GM18508 (cell line): Measurements from ENCODE around the gene TPRX2.
"Not testable (repeated sequence)": the region's sequence is repeated elsewhere in the genome, so short reads cannot be mapped to it uniquely, and the experiment has no call there.

Source experiments
- ATAC-seq: cut with Tn5 transposase; IDR thresholded peaks from one replicate; pipeline ENCODE4 v1.9.1; 2021; ENCODE audit warnings: moderate number of reproducible peaks; ENCODE audit not compliant: insufficient read depth, unreplicated experiment

TPRX2 gene, protein sequence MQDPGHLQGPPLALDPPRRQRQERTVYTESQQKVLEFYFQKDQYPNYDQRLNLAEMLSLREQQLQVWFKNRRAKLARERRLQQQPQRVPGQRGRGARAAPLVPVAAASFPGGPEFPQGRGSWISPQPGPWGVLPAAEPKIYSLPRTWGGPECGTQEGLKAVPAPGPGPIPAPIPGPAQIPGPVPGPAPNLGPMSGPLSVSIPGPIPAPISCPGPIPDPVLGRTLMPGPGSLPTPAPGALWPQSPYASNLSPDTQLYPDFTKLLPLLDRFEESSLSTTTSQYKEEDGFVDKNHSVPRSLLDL

DNA sequence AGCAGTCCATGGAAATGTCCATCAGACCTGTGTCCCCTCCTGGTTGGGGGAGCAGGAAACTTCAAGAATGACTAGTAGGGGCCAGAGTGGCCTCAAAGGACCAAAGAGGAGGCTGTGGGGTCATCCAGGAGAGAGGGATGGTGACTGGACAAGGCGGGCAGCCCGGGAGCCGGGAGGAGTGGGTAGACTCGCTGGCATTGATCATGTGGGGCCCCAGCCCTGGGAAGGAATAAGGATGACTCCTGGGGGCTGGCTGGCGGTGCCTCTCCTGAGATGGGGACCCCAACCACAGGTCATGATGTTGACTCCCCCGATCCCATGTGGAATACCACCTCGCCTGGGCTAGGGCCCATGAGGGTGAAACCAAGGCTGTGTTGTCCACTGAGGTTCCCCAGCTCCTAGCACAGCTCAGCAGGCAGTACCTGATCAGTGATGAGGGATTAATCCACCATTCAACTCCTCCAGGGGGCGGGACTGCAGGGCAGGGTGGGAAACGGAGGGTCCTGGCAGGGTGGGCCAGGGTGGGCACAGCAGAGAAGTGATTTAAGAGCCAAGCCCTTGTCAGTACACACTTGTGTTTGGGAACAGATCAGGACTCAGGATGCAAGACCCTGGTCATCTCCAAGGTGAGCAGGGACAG lies at the start of gene TPRX2:
Gene TPRX2 (plus strand): TSS at position 590 of the 640 bp plus-strand sequence. CDS start 12 bp downstream, at position 602.
- not testable (repeated sequence) for ATAC-seq

- no peak for ATAC-seq
These were observed 45.6 kb upstream of the TPRX2 start for GRCh38 chr19:47813304-47813994.

- no peak for ATAC-seq
These were observed 45.1 kb upstream of the TPRX2 start for GRCh38 chr19:47813995-47814328.

GRCh38 chr19:47816270-47816669 lies 42.8 kb upstream of the TPRX2 start:
- not testable (repeated sequence) for ATAC-seq

DNA sequence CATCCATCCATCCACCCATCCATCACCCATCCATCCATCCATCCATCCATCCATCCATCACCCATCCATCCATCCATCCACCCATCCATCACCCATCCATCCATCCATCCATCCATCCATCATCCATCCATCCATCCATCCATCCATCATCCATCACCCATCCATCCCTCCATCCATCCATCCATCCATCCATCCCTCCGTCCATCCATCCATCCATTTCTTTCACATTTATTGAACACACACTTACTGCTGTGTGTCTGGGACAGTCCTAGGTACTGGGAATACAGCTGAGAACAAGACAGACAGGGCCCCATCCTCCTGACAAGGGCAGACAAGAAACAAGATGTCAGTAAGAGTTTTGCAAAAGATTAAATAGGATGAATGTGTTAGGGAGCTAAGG lies 40.8 kb upstream of the TPRX2 start:
- not testable (repeated sequence) for ATAC-seq

DNA sequence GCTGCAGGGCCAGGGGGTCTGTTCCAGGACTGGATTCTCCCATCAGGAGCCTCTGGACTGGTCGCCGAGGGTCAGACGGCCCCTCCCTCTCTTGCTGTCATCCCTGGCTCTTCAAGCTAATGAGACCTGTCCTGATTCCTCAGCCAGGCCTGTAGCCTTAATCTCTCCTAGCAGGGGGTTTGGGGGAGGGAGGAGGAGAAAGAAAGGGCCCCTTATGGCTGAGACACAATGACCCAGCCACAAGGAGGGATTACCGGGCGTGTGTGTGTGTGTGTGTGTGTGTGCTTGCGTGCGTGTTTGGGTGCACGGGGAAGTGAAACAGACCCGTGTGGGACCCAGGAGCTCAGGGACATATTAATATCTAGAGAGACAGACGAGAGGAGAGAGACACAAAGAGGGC lies 39.2 kb upstream of the TPRX2 start:
- ATAC-seq = no peak

- ATAC-seq = no peak
These were observed 38.6 kb upstream of the TPRX2 start for GRCh38 chr19:47820410-47820809.

DNA sequence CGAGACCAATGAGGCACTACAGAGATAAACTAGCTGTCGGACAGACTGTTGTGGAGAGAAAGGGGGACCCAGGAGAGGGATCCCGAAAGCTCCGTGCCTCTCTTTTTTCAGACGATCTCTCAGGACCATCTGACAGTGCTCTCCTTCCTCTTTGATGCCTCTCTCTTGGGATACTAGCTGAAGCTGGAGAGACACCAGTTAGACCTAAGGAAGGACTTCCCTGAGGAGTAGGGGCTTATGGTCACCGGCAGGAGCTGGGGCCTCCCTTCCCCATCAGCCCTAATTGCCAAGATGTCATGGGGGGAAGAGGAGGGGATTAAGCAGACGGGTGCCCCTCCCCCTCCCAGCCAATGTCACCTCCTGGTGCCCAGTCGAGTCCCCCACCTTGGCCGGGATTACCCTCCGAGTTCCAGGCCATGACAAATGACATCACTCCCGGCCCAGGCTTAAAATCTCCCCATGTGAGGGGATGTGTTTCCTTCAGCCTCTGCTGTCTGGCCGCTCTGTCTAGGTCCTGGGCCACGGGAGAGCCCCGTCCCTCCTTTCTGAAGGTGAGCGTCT lies 37.5 kb upstream of the TPRX2 start, which contains the start of gene CRX:
Gene CRX (plus strand): TSS at position 478 of the 561 bp plus-strand sequence. CDS start 12,507 bp downstream, outside the sequence.
- ATAC-seq = no peak

DNA sequence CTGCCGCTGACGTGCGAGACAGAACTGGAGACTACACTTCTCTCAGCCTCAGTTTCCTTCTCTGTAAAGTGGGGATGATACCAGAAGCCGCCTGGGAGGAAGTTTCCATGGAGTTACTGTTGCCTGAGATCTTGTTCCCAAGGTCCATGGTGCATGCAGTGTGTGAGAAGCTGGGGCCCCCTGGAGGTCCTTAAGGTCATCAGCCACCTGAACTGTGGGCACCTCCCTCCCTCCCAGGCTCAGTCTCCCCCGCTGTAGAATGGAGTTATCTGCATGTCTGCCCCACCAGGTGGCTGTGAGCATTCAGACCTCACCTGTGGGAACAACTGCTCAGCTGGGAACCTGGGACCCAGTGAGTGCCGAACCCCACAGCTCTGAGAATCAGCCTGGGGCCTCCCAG lies 34.6 kb upstream of the TPRX2 start:
- no peak for ATAC-seq

DNA sequence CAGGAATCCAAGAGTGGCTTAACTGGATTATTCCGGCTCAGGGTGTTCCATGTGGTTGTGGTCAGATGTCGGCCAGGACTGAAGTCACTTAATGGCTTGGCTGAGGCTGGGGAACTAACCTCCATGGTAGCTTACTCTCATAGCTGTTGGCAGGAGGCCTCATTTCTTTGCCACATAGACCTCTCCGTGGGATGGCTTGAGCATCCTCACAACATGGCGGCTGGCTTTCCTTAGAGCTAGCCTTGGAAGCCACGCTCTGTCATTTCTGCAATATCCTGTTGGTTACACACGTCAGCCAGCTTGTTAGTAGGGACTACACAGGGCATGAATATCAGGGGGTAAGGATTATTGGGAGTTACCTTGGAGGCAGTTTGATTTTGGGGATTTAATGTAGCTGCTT lies 32.2 kb upstream of the TPRX2 start:
- ATAC-seq = no peak

GRCh38 chr19:47832723-47833122 lies 26.3 kb upstream of the TPRX2 start:
- ATAC-seq = no peak

- ATAC-seq = no peak
These were observed 23.0 kb upstream of the TPRX2 start for GRCh38 chr19:47836038-47836437.

- no peak for ATAC-seq
These were observed 19.6 kb upstream of the TPRX2 start for GRCh38 chr19:47839411-47839810.

DNA sequence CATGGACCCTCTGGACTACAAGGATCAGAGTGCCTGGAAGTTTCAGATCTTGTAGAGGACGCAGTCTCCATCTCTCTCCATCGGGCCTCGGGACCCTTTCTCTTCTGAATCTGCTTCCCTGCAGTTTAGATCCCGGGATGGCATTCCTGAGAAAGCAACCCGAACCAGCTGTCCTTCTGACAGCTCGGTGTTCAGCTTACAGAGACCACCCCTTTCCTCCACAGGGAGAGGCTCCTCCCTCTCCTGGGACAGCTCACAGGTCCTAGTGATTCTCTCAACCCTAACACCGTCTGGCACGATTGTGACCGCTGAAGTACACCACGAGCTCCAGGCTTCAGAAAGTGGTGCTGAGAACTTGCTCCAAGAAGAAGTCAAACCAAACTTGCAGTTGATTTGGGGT lies 19.1 kb upstream of the TPRX2 start:
- no peak for ATAC-seq

- ATAC-seq = no peak
These were observed 16.1 kb upstream of the TPRX2 start for GRCh38 chr19:47842941-47843340.

DNA sequence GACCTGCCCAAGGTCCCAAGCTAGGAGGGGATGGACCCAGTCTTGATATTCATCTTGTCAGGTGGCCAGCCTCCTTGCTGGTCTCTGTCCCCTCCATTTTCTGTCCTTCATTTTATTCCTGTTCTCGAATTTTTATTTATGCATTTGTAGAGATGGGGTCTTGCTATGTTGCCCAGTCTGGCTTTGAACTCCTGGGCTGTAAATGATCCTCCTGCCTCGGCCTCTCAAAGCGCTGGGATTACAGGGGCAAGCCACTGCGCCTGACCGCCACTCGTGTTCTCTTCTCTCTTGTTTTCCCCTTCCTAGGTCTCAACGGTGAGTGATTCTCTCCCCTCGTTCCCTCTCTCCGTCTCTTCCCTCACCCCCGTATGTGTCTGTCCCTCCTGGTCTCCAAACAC lies 10.6 kb upstream of the TPRX2 start:
- no peak for ATAC-seq

GRCh38 chr19:47848823-47849473 lies 10.1 kb upstream of the TPRX2 start:
- ATAC-seq = no peak

GRCh38 chr19:47853003-47853402 lies 6.0 kb upstream of the TPRX2 start:
- no peak for ATAC-seq

GRCh38 chr19:47854459-47854858 lies 4.6 kb upstream of the TPRX2 start:
- no peak for ATAC-seq

GRCh38 chr19:47858231-47858630 lies 804 bp upstream of the TPRX2 start:
- ATAC-seq = not testable (repeated sequence)

GRCh38 chr19:47859838-47860237 lies 803 bp downstream of the TPRX2 start:
- ATAC-seq = not testable (repeated sequence)
